ENCODE measurements around the gene PCDHA1.
"Not testable (repeated sequence)": the region's sequence is repeated elsewhere in the genome, so short reads cannot be mapped to it uniquely, and the experiment has no call there.

The PCDHA1 gene

GRCh38 chr5:140821375-140822280 is 35.7 kb downstream of the PCDHA1 start, which contains the start of gene PCDHA5:
Gene PCDHA5, plus strand, starts transcription at chr5:140821613.
- H3K4me3 ChIP-seq (ENCODE audit: low read depth, low read length): no peak within 1 kb of the TSS
- DNase-seq (ENCODE audit: low read depth): peak; percentile 7
- peak; percentile 50 for TF ChIP-seq CTCF (conservative IDR thresholded peaks at IDR 0.05; ENCODE audit: low read depth, low read length)

- no peak overlapping the region for H3K4me3 ChIP-seq (ENCODE audit: low read depth, low read length)
- no peak for TF ChIP-seq CTCF (conservative IDR thresholded peaks at IDR 0.05; ENCODE audit: low read depth, low read length)
- no peak for DNase-seq (ENCODE audit: low read depth)
Measured at GRCh38 chr5:140822281-140822629, 36.3 kb downstream of the PCDHA1 start.

- not testable (repeated sequence) for DNase-seq (ENCODE audit: low read depth); H3K4me3 ChIP-seq (ENCODE audit: low read depth, low read length)
Measured at GRCh38 chr5:140822969-140823368, 37.0 kb downstream of the PCDHA1 start.

DNA sequence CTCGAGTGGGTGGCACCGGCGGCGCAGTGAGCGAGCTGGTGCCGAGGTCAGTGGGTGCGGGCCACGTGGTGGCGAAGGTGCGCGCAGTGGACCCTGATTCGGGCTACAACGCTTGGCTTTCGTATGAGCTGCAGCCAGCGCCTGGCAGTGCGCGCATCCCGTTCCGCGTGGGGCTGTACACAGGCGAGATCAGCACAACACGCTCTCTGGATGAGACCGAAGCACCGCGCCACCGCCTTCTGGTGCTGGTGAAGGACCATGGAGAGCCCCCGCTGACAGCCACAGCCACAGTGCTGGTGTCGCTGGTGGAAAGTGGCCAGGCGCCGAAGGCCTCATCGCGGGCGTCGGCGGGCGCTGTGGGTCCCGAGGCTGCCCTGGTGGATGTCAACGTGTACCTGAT is 37.5 kb downstream of the PCDHA1 start:
- H3K4me3 ChIP-seq (ENCODE audit: low read depth, low read length): no peak overlapping the region
- no peak for TF ChIP-seq CTCF (conservative IDR thresholded peaks at IDR 0.05; ENCODE audit: low read depth, low read length)
- DNase-seq (ENCODE audit: low read depth): no peak

DNA sequence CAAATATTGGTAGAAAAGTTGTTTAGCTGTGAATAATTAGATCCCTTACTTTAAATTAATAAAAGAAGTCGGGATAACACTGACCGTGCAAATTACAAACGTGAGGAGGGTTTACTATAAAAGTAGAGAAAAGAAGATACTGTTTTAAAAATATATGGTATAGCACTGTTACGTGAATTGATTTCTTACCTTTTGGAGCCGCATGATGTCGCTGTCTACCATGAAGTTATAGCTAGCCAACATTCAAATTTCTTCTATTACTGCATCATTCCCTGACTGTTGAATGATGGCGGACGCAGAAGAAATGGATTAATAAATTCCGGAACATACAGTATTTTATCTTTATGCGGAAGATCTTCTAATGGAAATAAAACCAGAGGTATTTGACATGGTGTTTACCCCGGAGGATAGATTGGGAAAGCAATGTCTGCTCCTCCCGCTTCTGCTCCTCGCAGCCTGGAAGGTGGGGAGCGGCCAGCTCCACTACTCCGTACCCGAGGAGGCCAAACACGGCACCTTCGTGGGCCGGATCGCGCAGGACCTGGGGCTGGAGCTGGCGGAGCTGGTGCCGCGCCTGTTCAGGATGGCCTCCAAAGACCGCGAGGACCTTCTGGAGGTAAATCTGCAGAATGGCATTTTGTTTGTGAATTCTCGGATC is 41.9 kb downstream of the PCDHA1 start, which contains the start of gene PCDHA6:
PCDHA6 (plus strand) TSS at position 257 of the 658 bp plus-strand sequence; CDS start at position 389, 132 bp downstream.
- H3K4me3 ChIP-seq (ENCODE audit: low read depth, low read length): no peak within 1 kb of the TSS

GRCh38 chr5:140828362-140828737 is 42.4 kb downstream of the PCDHA1 start:
- no peak overlapping the region for H3K4me3 ChIP-seq (ENCODE audit: low read depth, low read length)
- no peak for TF ChIP-seq CTCF (conservative IDR thresholded peaks at IDR 0.05; ENCODE audit: low read depth, low read length)

More for the DNA sequence above, 41.9 kb downstream of the PCDHA1 start, which contains the start of gene PCDHA6:
- peak; percentile 3 for DNase-seq (ENCODE audit: low read depth)
- TF ChIP-seq CTCF (conservative IDR thresholded peaks at IDR 0.05; ENCODE audit: low read depth, low read length): no peak

GRCh38 chr5:140829511-140830501 is 43.9 kb downstream of the PCDHA1 start:
- not testable (repeated sequence) for H3K4me3 ChIP-seq (ENCODE audit: low read depth, low read length); DNase-seq (ENCODE audit: low read depth)

More at GRCh38 chr5:140828362-140828737, 42.4 kb downstream of the PCDHA1 start:
- no peak for DNase-seq (ENCODE audit: low read depth)

Measured in choroid plexus epithelial cell (primary cell).